Measurements from ENCODE around the gene TMEM37.

Gene TMEM37

GRCh38 chr2:119460076-119460475, 28.4 kb downstream of the TMEM37 start:
- DNase-seq (ENCODE audit: low read depth) = no peak

- no peak for DNase-seq (ENCODE audit: low read depth)
These were observed 30.2 kb downstream of the TMEM37 start for GRCh38 chr2:119461811-119462210.

DNA sequence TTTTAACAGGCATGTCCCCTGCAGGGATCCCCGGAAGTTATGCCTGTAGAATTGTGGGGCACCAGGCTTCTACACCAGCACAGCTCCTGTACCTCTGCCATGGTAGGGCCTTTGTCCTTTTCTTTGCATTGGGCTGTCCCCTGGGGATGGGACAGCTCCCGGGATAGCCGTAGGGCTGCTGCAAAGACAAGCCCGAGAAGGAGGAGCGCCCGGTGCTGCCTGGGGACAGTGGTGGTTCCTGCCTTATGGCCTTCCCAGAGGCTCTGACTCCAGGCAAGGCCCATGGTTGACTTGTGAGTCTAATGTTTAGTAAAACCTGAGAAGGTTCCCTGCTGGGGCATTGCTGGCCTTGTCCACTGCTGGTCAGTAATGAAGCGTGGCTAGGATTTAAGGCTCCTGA, 30.9 kb downstream of the TMEM37 start:
- DNase-seq (ENCODE audit: low read depth) = no peak

DNA sequence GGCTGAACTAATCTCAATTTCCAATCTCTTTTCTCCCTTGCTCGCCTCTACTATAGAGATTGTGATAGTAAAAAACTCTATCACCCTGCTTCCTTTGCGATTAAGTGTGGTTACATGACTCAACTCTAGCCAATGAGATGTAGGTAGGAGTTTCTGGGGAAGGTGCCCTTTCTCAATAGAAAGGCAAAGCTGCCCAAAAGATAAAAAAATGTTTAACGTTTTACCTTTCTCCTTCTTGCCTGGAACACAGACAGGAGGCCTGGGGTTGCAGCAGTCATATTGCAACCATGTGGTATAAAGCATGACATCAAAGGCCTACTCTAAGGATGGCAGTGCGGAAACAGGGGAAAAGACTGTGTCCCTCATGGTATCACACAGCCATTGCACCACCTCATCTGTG, 31.5 kb downstream of the TMEM37 start:
- DNase-seq (ENCODE audit: low read depth) = no peak

DNA sequence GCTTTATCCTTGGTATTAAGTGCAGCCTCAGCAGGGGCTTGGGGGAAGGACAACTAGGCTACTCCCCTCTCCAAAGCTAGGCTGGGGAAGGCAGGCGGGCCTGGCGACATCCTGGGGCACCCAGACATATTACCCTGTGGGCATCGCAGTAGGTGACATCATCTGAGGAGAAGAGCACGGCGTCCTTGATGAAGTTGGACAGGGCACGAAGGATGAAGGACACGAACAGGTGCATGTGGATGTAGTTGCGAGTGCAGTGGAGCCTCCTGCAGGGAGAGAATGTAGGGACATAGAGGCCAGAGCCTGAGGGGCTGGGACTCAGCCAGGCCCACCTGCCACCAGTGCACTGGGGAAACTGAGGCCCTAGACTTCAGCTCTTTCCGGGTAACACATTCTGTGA, 32.3 kb downstream of the TMEM37 start:
- DNase-seq (ENCODE audit: low read depth) = no peak

DNA sequence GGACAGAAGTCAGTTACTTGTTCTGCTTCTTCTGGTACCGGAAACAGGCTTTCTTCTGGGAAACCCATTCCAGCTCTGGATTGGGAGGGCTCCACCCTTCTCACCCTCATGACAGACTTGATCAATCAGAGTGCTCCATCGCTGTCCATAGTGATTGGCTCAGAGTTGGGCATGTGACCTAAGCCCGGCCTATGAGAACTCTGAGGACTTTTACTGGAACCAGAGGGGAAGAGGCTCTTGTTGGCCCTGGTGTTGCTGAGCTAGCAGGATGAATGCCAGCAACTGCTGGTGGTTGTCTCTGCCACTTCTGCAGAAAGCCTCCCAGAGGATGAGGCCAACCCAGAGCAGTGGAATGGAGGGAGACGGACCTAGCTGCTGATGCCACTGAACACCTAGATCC, 33.3 kb downstream of the TMEM37 start:
- no peak for DNase-seq (ENCODE audit: low read depth)

DNA sequence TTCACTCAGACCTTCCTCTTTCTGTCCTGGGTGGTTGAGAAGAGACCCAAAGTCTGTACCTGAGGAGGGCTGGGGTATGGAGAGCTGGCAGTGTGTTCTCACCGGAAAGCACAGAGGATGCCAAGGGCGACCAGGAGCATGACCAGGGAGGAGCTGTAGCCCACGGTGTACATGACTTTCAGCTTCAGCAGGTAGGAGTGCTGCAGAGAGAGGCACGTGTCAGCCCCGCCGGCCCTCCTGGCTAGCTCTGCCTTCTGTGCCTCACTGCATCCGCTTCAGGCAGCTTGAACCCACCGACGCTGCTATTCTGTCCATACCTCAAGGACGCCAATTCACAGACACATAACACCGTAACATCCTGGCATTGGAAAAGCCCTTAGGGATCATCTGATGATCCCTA, 34.0 kb downstream of the TMEM37 start:
- no peak for DNase-seq (ENCODE audit: low read depth)

DNA sequence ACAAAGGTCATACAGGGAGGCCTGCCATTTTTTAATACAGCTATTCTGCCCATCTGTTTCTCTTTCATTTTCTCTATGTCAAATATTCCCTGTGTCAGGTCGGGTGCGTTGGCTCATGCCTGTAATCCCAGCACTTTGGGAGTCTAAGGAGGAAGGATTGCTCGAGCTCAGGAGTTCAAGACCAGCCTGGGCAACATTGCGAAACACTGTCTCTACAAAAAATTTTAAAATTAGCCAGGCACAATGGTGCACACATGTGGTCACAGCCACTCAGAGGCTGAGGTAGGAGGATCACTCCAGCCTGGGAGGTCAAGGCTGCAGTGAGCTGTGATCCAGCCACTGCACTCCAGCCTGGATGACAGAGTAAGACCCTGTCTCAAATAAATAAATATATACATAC, 34.7 kb downstream of the TMEM37 start:
- no peak for DNase-seq (ENCODE audit: low read depth)

- no peak for DNase-seq (ENCODE audit: low read depth)
These were observed 36.7 kb downstream of the TMEM37 start for GRCh38 chr2:119468154-119468955.

- DNase-seq (ENCODE audit: low read depth) = no peak
These were observed 37.5 kb downstream of the TMEM37 start for GRCh38 chr2:119469131-119469530.

DNA sequence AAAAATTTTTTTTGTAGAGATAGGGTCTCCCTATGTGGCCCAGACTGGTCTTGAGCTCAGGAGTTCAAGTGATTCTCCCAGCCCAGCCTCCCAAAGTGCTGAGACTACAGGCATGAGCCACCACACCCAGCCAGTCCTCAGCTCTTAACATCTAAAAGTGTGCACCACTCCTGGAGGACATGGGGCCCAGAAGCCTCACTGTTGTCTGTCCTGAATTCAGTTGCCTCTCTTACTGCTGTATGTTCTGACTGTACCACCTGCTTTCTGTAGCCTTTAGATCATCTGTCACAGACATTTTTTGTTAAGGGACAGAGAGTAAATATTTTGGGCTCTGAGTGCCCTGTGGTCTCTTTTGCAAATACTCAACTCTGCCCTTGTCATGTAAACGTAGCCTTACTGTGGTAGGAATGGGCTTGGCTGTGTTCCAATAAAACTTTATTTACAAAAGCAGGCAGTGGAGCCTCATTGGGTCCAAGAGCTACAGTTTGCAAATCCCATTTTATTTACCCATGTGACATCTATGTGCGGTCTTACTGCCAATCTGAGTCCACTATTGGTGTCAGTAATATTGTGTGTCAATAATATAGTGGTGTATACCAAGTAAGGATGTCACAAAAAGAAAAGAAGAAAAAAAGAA, 38.1 kb downstream of the TMEM37 start:
- no peak for DNase-seq (ENCODE audit: low read depth)

- DNase-seq (ENCODE audit: low read depth) = no peak
These were observed 41.1 kb downstream of the TMEM37 start for GRCh38 chr2:119472749-119473148.

- no peak for DNase-seq (ENCODE audit: low read depth)
These were observed 42.1 kb downstream of the TMEM37 start for GRCh38 chr2:119473621-119474370.

DNA sequence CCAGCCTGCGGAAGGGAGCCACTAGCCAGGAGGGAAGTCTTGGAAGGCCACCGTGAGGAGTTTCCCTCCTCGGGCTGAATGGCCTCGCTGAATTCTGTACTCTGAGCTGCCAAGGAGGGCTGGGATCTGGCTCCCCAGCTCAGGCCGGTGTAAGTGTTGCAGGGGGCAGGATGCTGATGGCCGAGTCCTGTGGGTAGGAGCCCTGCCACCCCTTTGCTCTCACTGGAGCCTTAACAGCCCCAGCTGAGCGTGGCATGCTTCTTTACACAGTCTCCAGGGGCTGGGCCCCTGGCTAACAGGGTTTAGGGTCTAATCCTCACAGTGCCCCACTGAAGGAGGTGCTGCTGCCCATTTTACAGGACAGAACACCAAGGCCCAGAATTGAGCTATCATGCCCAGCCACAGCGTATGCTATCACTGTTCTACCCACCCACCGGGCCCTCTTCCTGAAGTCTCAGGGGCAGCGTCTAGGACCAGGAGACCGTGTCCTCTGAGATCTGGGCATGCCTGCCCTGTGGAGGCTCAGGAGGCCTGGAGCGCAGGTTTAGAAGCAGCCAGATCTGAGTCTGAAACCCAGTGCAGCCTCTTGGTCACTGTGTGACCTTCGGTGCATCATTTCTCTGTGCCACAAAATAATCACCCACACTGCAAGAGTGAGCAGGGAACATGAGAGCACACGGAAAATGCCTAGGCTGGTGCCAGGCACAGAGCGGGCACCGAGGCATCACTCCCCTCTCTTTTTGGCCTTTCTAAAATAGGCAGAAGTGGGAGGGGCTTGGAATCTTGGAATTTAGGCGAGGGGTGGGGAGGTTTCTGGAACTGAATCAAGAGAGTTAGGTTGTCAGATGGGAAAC, 42.9 kb downstream of the TMEM37 start:
- no peak for DNase-seq (ENCODE audit: low read depth)

DNA sequence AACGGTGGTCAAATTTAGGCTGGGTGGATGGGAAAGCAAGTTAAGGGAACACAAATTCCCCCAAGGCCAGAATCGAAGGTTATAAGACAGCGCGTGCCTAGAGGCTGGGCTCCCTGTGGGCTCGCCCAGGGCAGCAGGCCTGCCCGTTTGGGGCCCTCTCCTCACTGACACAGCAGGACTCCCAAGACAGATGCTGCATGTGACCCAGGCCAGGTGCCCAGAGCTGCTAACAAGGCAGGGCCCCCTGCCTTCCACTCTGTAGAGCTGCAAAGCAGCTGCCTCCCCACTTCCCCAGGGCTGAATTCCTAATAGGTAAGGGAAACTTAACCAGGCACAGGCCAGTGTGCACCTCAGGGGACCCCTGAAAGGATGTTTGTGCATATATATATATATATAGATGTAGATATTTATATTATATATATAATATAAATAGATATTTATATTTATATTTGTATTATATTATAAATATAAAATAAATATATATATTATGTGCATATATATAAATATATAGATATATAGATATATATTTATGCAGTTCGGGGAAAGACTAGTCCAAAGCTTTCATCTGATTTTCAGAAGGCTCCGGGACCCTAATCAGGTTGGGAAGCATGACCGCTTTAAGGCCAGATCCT, 43.7 kb downstream of the TMEM37 start:
- DNase-seq (ENCODE audit: low read depth) = no peak

DNA sequence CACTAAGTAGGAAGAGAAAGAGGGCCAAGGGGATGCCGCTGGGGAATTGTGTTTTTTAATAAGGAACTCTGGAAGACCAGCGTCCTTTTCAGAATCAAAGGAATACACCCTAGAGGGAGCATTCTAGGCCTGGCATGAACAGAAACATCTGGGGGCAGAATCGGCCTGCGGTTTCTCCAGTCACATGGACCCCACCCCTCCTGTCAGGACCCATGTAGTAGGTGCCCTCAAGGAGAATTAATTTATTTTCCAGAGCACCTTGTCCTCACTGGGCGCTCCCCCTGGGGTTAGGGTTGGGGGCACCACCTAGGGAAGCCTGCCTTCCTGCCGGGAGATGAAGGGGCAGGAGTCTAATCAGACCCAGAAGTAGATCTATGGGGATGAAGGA, 44.2 kb downstream of the TMEM37 start:
- DNase-seq (ENCODE audit: low read depth) = no peak

- DNase-seq (ENCODE audit: low read depth) = no peak
These were observed 44.9 kb downstream of the TMEM37 start for GRCh38 chr2:119476301-119477112.

- no peak for DNase-seq (ENCODE audit: low read depth)
These were observed 45.5 kb downstream of the TMEM37 start for GRCh38 chr2:119477113-119477505.

DNA sequence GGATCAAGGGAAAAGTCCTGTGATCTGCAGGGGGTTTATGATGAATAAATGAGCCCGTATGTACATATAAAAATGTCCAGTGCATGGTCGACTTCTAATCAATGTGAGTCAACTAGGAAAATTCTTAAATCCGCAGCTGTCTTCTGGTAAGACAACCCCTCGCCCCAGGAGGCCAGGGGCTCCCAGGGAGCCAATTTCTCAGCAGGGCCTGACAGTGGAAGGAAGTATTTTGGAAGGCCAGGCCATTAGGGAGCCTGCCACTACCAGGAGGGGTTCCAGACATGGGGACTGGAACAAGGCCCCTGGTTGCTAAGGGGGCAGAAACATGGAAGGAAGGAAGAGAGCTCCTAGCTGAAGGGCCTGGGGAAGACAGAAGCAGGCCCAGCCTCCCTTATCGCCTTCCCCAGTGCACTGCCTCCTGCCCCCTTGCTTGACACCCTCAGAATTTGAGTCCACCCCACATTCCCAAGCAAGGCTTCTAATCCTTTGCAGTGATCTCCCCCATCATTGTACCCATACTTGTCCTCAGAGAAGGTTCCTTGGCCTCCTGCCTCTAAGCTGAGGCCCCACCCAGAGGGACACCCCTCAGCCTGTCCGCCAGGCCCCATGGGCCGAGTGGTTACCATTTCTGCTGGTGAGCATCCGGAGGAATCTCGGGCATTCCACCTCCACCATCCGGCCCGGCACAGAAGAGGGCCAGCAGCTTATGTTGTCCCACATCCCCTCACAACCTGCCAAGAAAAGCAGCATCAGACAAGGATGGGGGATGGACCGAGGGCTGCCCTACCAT, 46.7 kb downstream of the TMEM37 start:
- DNase-seq (ENCODE audit: low read depth) = no peak

- no peak for DNase-seq (ENCODE audit: low read depth)
These were observed 47.3 kb downstream of the TMEM37 start for GRCh38 chr2:119478978-119479295.
